ENCODE results near the gene CD40.

The CD40 gene

GRCh38 chr20:46168438-46168837 lies 50.3 kb downstream of the CD40 start:
- Histone ChIP-seq H3K79me2 (no peaks in the 10 kb centered on the region), H3K36me3 (ENCODE audit: control insufficient read depth, insufficient read depth, low read length) (no peaks in the 10 kb centered on the region), H3K4me2 (ENCODE audit: low read length) (no peak overlapping the region), H2AFZ (no peak overlapping the region), H3K9me3 (ENCODE audit: control insufficient read depth, low read length) (no peaks in the 10 kb centered on the region), H3K4me3 (ENCODE audit: low read depth, low read length) (no peak overlapping the region), H3K27me3 (ENCODE audit: control insufficient read depth, insufficient read depth, low read length) (peaks cover 2% of the 10 kb centered on the region), H3K27ac (no peak overlapping the region), H3K4me1 (no peaks in the 10 kb centered on the region), H3K9ac (no peak overlapping the region)
- no peak for TF ChIP-seq CTCF (IDR thresholded peaks at IDR 0.05)

GRCh38 chr20:46169245-46170171 lies 51.4 kb downstream of the CD40 start:
- Histone ChIP-seq H2AFZ (no peak overlapping the region), H3K4me3 (ENCODE audit: low read depth, low read length) (no peak overlapping the region), H3K4me2 (ENCODE audit: low read length) (no peak overlapping the region), H3K4me1 (no peaks in the 10 kb centered on the region), H3K27me3 (ENCODE audit: control insufficient read depth, insufficient read depth, low read length) (peaks cover 10% of the 10 kb centered on the region), H3K9me3 (ENCODE audit: control insufficient read depth, low read length) (no peaks in the 10 kb centered on the region), H3K9ac (no peak overlapping the region), H3K36me3 (ENCODE audit: control insufficient read depth, insufficient read depth, low read length) (no peaks in the 10 kb centered on the region), H3K79me2 (no peaks in the 10 kb centered on the region), H3K27ac (no peak overlapping the region)
- no peak for TF ChIP-seq CTCF (IDR thresholded peaks at IDR 0.05)

GRCh38 chr20:46171476-46171875 lies 53.4 kb downstream of the CD40 start:
- Histone ChIP-seq H3K9ac (no peak overlapping the region), H2AFZ (no peak overlapping the region), H3K27ac (no peak overlapping the region), H3K4me2 (ENCODE audit: low read length) (no peak overlapping the region), H3K36me3 (ENCODE audit: control insufficient read depth, insufficient read depth, low read length) (no peaks in the 10 kb centered on the region), H3K4me1 (no peaks in the 10 kb centered on the region), H3K9me3 (ENCODE audit: control insufficient read depth, low read length) (no peaks in the 10 kb centered on the region), H3K27me3 (ENCODE audit: control insufficient read depth, insufficient read depth, low read length) (peaks cover 10% of the 10 kb centered on the region), H3K4me3 (ENCODE audit: low read depth, low read length) (no peak overlapping the region), H3K79me2 (no peaks in the 10 kb centered on the region)
- no peak for TF ChIP-seq CTCF (IDR thresholded peaks at IDR 0.05)

GRCh38 chr20:46171909-46172308 lies 53.8 kb downstream of the CD40 start:
- Histone ChIP-seq H3K79me2 (no peaks in the 10 kb centered on the region), H3K4me2 (ENCODE audit: low read length) (no peak overlapping the region), H3K27ac (no peak overlapping the region), H3K9ac (no peak overlapping the region), H3K36me3 (ENCODE audit: control insufficient read depth, insufficient read depth, low read length) (no peaks in the 10 kb centered on the region), H3K4me1 (no peaks in the 10 kb centered on the region), H2AFZ (no peak overlapping the region), H3K4me3 (ENCODE audit: low read depth, low read length) (no peak overlapping the region), H3K9me3 (ENCODE audit: control insufficient read depth, low read length) (no peaks in the 10 kb centered on the region), H3K27me3 (ENCODE audit: control insufficient read depth, insufficient read depth, low read length) (peaks cover 10% of the 10 kb centered on the region)
- no peak for TF ChIP-seq CTCF (IDR thresholded peaks at IDR 0.05)

- H3K4me3 ChIP-seq (ENCODE audit: low read depth, low read length): no peak overlapping the region
- peaks cover 10% of the 10 kb centered on the region for H3K27me3 ChIP-seq (ENCODE audit: control insufficient read depth, insufficient read depth, low read length)
- no peaks in the 10 kb centered on the region for H3K36me3 ChIP-seq (ENCODE audit: control insufficient read depth, insufficient read depth, low read length)
- no peak for TF ChIP-seq CTCF (IDR thresholded peaks at IDR 0.05)
- H3K9me3 ChIP-seq (ENCODE audit: control insufficient read depth, low read length): no peaks in the 10 kb centered on the region
- H3K79me2 ChIP-seq: no peaks in the 10 kb centered on the region
- H3K9ac ChIP-seq: no peak overlapping the region
- no peaks in the 10 kb centered on the region for H3K4me1 ChIP-seq
- no peak overlapping the region for H3K4me2 ChIP-seq (ENCODE audit: low read length)
- H3K27ac ChIP-seq: no peak overlapping the region
- H2AFZ ChIP-seq: no peak overlapping the region
These were observed 54.3 kb downstream of the CD40 start for GRCh38 chr20:46172455-46172854.

Measured in parathyroid adenoma (tissue), 2 donors.